Measurements from ENCODE around the gene GMEB2.
"Not testable (repeated sequence)": the region's sequence is repeated elsewhere in the genome, so short reads cannot be mapped to it uniquely, and the experiment has no call there.

Gene GMEB2

GRCh38 chr20:63610581-63611435 lies 16.1 kb downstream of the GMEB2 start:
- DNase-seq: no peak
- TF ChIP-seq CTCF (IDR thresholded peaks at IDR 0.05): no peak
- Mint-ChIP-seq H3K27me3 (ENCODE audit: low read depth, poor library complexity) (no peaks in the 10 kb centered on the region), H3K36me3 (ENCODE audit: low read depth) (peaks cover 44% of the 10 kb centered on the region), H3K4me3 (no peak overlapping the region), H3K27ac (no peak overlapping the region), H3K4me1 (no peaks in the 10 kb centered on the region), H3K9me3 (peaks cover 24% of the 10 kb centered on the region)

- no peak for TF ChIP-seq CTCF (IDR thresholded peaks at IDR 0.05)
- peaks cover 4% of the 10 kb centered on the region for H3K9me3 Mint-ChIP-seq
- H3K27ac Mint-ChIP-seq: no peak overlapping the region
- no peak overlapping the region for H3K4me3 Mint-ChIP-seq
- peaks cover 28% of the 10 kb centered on the region for H3K36me3 Mint-ChIP-seq (ENCODE audit: low read depth)
- no peaks in the 10 kb centered on the region for H3K27me3 Mint-ChIP-seq (ENCODE audit: low read depth, poor library complexity)
- no peaks in the 10 kb centered on the region for H3K4me1 Mint-ChIP-seq
- no peak for DNase-seq
Observed at GRCh38 chr20:63606686-63607085, 20.2 kb downstream of the GMEB2 start.

GRCh38 chr20:63602321-63602720 lies 24.6 kb downstream of the GMEB2 start:
- no peak for DNase-seq
- no peak overlapping the region for H3K4me3 Mint-ChIP-seq
- H3K27me3 Mint-ChIP-seq (ENCODE audit: low read depth, poor library complexity): no peaks in the 10 kb centered on the region
- H3K9me3 Mint-ChIP-seq: peaks cover 4% of the 10 kb centered on the region
- H3K36me3 Mint-ChIP-seq (ENCODE audit: low read depth): peaks cover 50% of the 10 kb centered on the region
- TF ChIP-seq CTCF (IDR thresholded peaks at IDR 0.05): no peak
- H3K27ac Mint-ChIP-seq: no peak overlapping the region
- no peaks in the 10 kb centered on the region for H3K4me1 Mint-ChIP-seq

- not testable (repeated sequence) for H3K27me3 Mint-ChIP-seq (ENCODE audit: low read depth, poor library complexity); H3K27ac Mint-ChIP-seq; DNase-seq; H3K4me3 Mint-ChIP-seq; H3K9me3 Mint-ChIP-seq; H3K4me1 Mint-ChIP-seq
- peaks cover 46% of the 10 kb centered on the region for H3K36me3 Mint-ChIP-seq (ENCODE audit: low read depth)
Observed at GRCh38 chr20:63601679-63602078, 25.2 kb downstream of the GMEB2 start.

- no peaks in the 10 kb centered on the region for H3K4me1 Mint-ChIP-seq
- no peak for TF ChIP-seq CTCF (IDR thresholded peaks at IDR 0.05)
- H3K27ac Mint-ChIP-seq: peak overlapping the region; percentile 59
- peaks cover 40% of the 10 kb centered on the region for H3K36me3 Mint-ChIP-seq (ENCODE audit: low read depth)
- no peaks in the 10 kb centered on the region for H3K27me3 Mint-ChIP-seq (ENCODE audit: low read depth, poor library complexity)
- H3K9me3 Mint-ChIP-seq: no peaks in the 10 kb centered on the region
- no peak overlapping the region for H3K4me3 Mint-ChIP-seq
- DNase-seq: no peak
Observed at GRCh38 chr20:63599396-63600050, 27.4 kb downstream of the GMEB2 start.

- H3K27ac Mint-ChIP-seq: peak overlapping the region; percentile 59
- DNase-seq: no peak
- H3K4me3 Mint-ChIP-seq: no peak overlapping the region
- H3K9me3 Mint-ChIP-seq: no peaks in the 10 kb centered on the region
- H3K4me1 Mint-ChIP-seq: no peaks in the 10 kb centered on the region
- H3K27me3 Mint-ChIP-seq (ENCODE audit: low read depth, poor library complexity): no peaks in the 10 kb centered on the region
- no peak for TF ChIP-seq CTCF (IDR thresholded peaks at IDR 0.05)
- H3K36me3 Mint-ChIP-seq (ENCODE audit: low read depth): peaks cover 34% of the 10 kb centered on the region
Observed at GRCh38 chr20:63598479-63599395, 28.2 kb downstream of the GMEB2 start.

All from nephron progenitor cell (in vitro differentiated cells).